ENCODE measurements around the gene TMEM164. TPM values are rescaled to one million over a fixed set of nuclear protein-coding genes. Genes with fewer than 3 reads are reported as not detected.

The TMEM164 gene
- total RNA-seq, 2 experiments from 2014 or later, result 11.9 to 12.0 TPM

GRCh38 chrX:110103344-110103743, 100.4 kb downstream of the TMEM164 start:
- DNase-seq, result no peak
- Mint-ChIP-seq H3K27me3 (ENCODE audit: low read depth) (no peaks in the 10 kb centered on the region), H3K27ac (no peak overlapping the region), H3K9me3 (no peaks in the 10 kb centered on the region), H3K36me3 (ENCODE audit: low read depth) (peaks cover 2% of the 10 kb centered on the region), H3K4me3 (no peak overlapping the region), H3K4me1 (ENCODE audit: low read depth) (no peaks in the 10 kb centered on the region)
- intact Hi-C loops (cut with micrococcal nuclease), result no loop called here
- CTCF ChIA-PET, result no interaction called here

GRCh38 chrX:110104078-110104477, 101.2 kb downstream of the TMEM164 start:
- Mint-ChIP-seq H3K4me1 (ENCODE audit: low read depth) (no peaks in the 10 kb centered on the region), H3K4me3 (no peak overlapping the region), H3K27ac (no peak overlapping the region), H3K27me3 (ENCODE audit: low read depth) (no peaks in the 10 kb centered on the region), H3K9me3 (no peaks in the 10 kb centered on the region), H3K36me3 (ENCODE audit: low read depth) (peaks cover 4% of the 10 kb centered on the region)
- no peak for DNase-seq
- CTCF ChIA-PET, result no interaction called here
- intact Hi-C loops (cut with micrococcal nuclease), result no loop called here

DNA sequence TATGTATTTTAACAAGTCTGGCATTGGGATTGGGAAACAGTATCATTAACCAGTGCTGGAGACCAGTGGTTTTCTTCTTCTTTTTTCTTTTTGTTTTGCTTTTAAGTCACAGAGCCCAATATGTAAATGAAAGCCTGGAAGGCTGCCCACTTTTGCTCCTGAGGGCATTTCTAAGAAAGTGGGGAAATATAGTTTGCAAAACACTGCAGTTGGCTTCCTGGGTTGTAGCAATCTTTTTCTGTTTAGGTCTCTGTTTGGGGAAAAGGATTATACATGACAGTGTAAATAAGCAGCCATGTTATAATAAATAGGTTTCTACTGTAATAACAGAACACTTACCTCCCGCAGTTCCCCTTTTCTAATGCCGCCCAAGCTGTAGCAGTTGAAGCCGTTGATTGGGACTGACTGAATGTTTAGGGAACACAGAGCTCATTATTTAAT, 105.5 kb downstream of the TMEM164 start:
- CTCF ChIA-PET, result interaction anchor here (0.7 kb wide), 1 partner anchor 310 kb away, joined by 4 read pairs; no protein-coding TSS in a partner anchor
- no peak overlapping the region for H3K4me3 Mint-ChIP-seq
- DNase-seq, result no peak
- H3K9me3 Mint-ChIP-seq, result no peaks in the 10 kb centered on the region
- H3K4me1 Mint-ChIP-seq (ENCODE audit: low read depth), result no peaks in the 10 kb centered on the region
- H3K36me3 Mint-ChIP-seq (ENCODE audit: low read depth), result peaks cover 4% of the 10 kb centered on the region
- H3K27me3 Mint-ChIP-seq (ENCODE audit: low read depth), result no peaks in the 10 kb centered on the region
- intact Hi-C loops (cut with micrococcal nuclease), result no loop called here
- no peak overlapping the region for H3K27ac Mint-ChIP-seq

GRCh38 chrX:110114260-110114776, 111.4 kb downstream of the TMEM164 start:
- intact Hi-C loops (cut with micrococcal nuclease), result no loop called here
- no peaks in the 10 kb centered on the region for H3K9me3 Mint-ChIP-seq
- no peaks in the 10 kb centered on the region for H3K27me3 Mint-ChIP-seq (ENCODE audit: low read depth)
- H3K4me1 Mint-ChIP-seq (ENCODE audit: low read depth), result no peaks in the 10 kb centered on the region
- no peak overlapping the region for H3K4me3 Mint-ChIP-seq
- CTCF ChIA-PET, result no interaction called here
- peaks cover 6% of the 10 kb centered on the region for H3K36me3 Mint-ChIP-seq (ENCODE audit: low read depth)
- H3K27ac Mint-ChIP-seq, result no peak overlapping the region
- DNase-seq, result no peak

GRCh38 chrX:110116066-110116980, 113.4 kb downstream of the TMEM164 start:
- no peak overlapping the region for H3K27ac Mint-ChIP-seq
- no peak overlapping the region for H3K4me3 Mint-ChIP-seq
- no peaks in the 10 kb centered on the region for H3K4me1 Mint-ChIP-seq (ENCODE audit: low read depth)
- peaks cover 12% of the 10 kb centered on the region for H3K36me3 Mint-ChIP-seq (ENCODE audit: low read depth)
- H3K27me3 Mint-ChIP-seq (ENCODE audit: low read depth), result no peaks in the 10 kb centered on the region
- H3K9me3 Mint-ChIP-seq, result no peaks in the 10 kb centered on the region
- CTCF ChIA-PET, result no interaction called here
- intact Hi-C loops (cut with micrococcal nuclease), result no loop called here
- no peak for DNase-seq

- Mint-ChIP-seq H3K27me3 (ENCODE audit: low read depth) (no peaks in the 10 kb centered on the region), H3K9me3 (no peaks in the 10 kb centered on the region), H3K4me3 (no peak overlapping the region), H3K4me1 (ENCODE audit: low read depth) (no peaks in the 10 kb centered on the region), H3K36me3 (ENCODE audit: low read depth) (peaks cover 10% of the 10 kb centered on the region), H3K27ac (no peak overlapping the region)
- intact Hi-C loops (cut with micrococcal nuclease), result no loop called here
- no peak for DNase-seq
- CTCF ChIA-PET, result no interaction called here
These were observed 115.6 kb downstream of the TMEM164 start for GRCh38 chrX:110118530-110118929.

DNA sequence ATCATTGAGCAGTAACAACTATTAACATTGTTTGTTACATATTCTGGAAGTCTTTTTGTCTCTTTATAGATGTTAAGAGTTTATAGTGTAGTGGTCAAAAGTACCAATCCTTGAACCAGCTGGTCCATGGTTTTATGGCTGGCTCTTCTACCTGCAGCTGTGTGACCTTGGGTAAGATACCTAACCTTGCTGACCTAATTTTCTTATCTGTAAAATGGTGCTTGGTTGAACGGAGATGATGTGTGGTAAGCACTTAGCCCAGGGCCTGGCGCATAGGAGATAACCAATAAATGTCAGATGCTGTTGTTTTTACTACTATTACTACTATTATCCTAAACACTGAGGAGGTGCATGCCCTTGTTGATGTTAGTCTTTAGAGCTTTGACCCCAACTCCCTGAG, 116.6 kb downstream of the TMEM164 start:
- intact Hi-C loops (cut with micrococcal nuclease), result no loop called here
- Mint-ChIP-seq H3K4me1 (ENCODE audit: low read depth) (no peaks in the 10 kb centered on the region), H3K4me3 (no peak overlapping the region), H3K36me3 (ENCODE audit: low read depth) (peaks cover 10% of the 10 kb centered on the region), H3K9me3 (no peaks in the 10 kb centered on the region), H3K27me3 (ENCODE audit: low read depth) (no peaks in the 10 kb centered on the region), H3K27ac (no peak overlapping the region)
- CTCF ChIA-PET, result no interaction called here
- no peak for DNase-seq

- no peaks in the 10 kb centered on the region for H3K27me3 Mint-ChIP-seq (ENCODE audit: low read depth)
- H3K4me1 Mint-ChIP-seq (ENCODE audit: low read depth), result no peaks in the 10 kb centered on the region
- DNase-seq, result no peak
- H3K4me3 Mint-ChIP-seq, result no peak overlapping the region
- no peak overlapping the region for H3K27ac Mint-ChIP-seq
- CTCF ChIA-PET, result no interaction called here
- intact Hi-C loops (cut with micrococcal nuclease), result no loop called here
- no peaks in the 10 kb centered on the region for H3K9me3 Mint-ChIP-seq
- peaks cover 10% of the 10 kb centered on the region for H3K36me3 Mint-ChIP-seq (ENCODE audit: low read depth)
These were observed 117.1 kb downstream of the TMEM164 start for GRCh38 chrX:110120025-110120424.

GRCh38 chrX:110123331-110123782, 120.4 kb downstream of the TMEM164 start:
- H3K4me1 Mint-ChIP-seq (ENCODE audit: low read depth), result no peaks in the 10 kb centered on the region
- peaks cover 8% of the 10 kb centered on the region for H3K36me3 Mint-ChIP-seq (ENCODE audit: low read depth)
- H3K4me3 Mint-ChIP-seq, result no peak overlapping the region
- CTCF ChIA-PET, result no interaction called here
- H3K9me3 Mint-ChIP-seq, result no peaks in the 10 kb centered on the region
- intact Hi-C loops (cut with micrococcal nuclease), result no loop called here
- no peak for DNase-seq
- H3K27me3 Mint-ChIP-seq (ENCODE audit: low read depth), result no peaks in the 10 kb centered on the region
- H3K27ac Mint-ChIP-seq, result no peak overlapping the region

- no peak for DNase-seq
- intact Hi-C loops (cut with micrococcal nuclease), result no loop called here
- peaks cover 6% of the 10 kb centered on the region for H3K36me3 Mint-ChIP-seq (ENCODE audit: low read depth)
- H3K27me3 Mint-ChIP-seq (ENCODE audit: low read depth), result no peaks in the 10 kb centered on the region
- no peaks in the 10 kb centered on the region for H3K9me3 Mint-ChIP-seq
- H3K4me3 Mint-ChIP-seq, result no peak overlapping the region
- H3K4me1 Mint-ChIP-seq (ENCODE audit: low read depth), result no peaks in the 10 kb centered on the region
- CTCF ChIA-PET, result no interaction called here
- no peak overlapping the region for H3K27ac Mint-ChIP-seq
These were observed 122.7 kb downstream of the TMEM164 start for GRCh38 chrX:110125446-110126162.

- CTCF ChIA-PET, result no interaction called here
- H3K27ac Mint-ChIP-seq, result no peak overlapping the region
- peaks cover 18% of the 10 kb centered on the region for H3K4me1 Mint-ChIP-seq (ENCODE audit: low read depth)
- H3K4me3 Mint-ChIP-seq, result no peak overlapping the region
- intact Hi-C loops (cut with micrococcal nuclease), result loop anchor here (5.0 kb wide), 1 partner anchor 289 kb away; no protein-coding TSS in a partner anchor
- H3K36me3 Mint-ChIP-seq (ENCODE audit: low read depth), result peaks cover 6% of the 10 kb centered on the region
- H3K27me3 Mint-ChIP-seq (ENCODE audit: low read depth), result no peaks in the 10 kb centered on the region
- DNase-seq, result no peak
- no peaks in the 10 kb centered on the region for H3K9me3 Mint-ChIP-seq
These were observed 128.1 kb downstream of the TMEM164 start for GRCh38 chrX:110131031-110131430.

DNA sequence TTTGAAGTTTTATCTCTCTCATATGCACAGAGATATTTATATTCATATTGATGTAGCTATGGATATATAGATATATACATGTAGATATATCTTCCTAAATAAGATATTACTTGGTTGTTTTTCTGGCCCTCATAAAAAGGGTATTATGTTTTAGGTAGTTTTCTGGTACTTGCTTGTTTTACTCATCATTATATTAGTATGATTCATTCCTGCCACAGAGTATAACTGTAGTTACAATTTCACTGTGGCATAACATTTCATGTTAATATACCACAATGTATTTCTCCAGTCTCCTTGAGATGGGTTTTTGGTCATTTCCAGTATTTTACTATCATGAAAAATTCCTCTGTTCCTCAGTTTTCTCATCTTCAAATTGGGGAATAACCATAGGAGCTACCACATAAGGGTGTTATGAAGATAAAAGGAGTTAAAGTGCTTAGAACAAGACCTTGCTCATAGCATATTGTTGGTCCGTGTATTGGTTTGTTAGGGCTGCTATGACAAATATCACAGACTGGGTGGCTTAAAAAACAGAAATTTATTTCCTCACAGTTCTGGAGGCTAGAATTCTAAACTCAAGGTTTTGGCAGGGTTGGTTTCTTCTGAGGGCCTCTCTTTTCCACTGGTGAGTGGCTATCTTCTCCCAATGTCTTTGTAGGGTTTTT, 129.7 kb downstream of the TMEM164 start:
- Mint-ChIP-seq H3K4me1 (ENCODE audit: low read depth) (peaks cover 18% of the 10 kb centered on the region), H3K36me3 (ENCODE audit: low read depth) (peaks cover 6% of the 10 kb centered on the region), H3K4me3 (no peak overlapping the region), H3K27ac (peak overlapping the region; percentile 59), H3K9me3 (no peaks in the 10 kb centered on the region), H3K27me3 (ENCODE audit: low read depth) (no peaks in the 10 kb centered on the region)
- CTCF ChIA-PET, result interaction anchor here (0.9 kb wide), 1 partner anchor 14 kb away, joined by 3 read pairs; no protein-coding TSS in a partner anchor
- intact Hi-C loops (cut with micrococcal nuclease), result loop anchor here (1.0 to 5.0 kb wide), 3 partner anchors 45 to 290 kb away; partner anchors contain the start of gene TMEM164
- DNase-seq, result no peak
